Measurements from ENCODE around the gene TRAF5.

- no peak for TF ChIP-seq EZH2 (IDR thresholded peaks at IDR 0.05; ENCODE audit: low read depth)
- TF ChIP-seq CTCF (conservative IDR thresholded peaks at IDR 0.05), result no peak
These were observed 97.4 kb downstream of the TRAF5 start for GRCh38 chr1:211424018-211424417.
